ENCODE results near the gene GADD45A.
"Not testable (repeated sequence)": the region's sequence is repeated elsewhere in the genome, so short reads cannot be mapped to it uniquely, and the experiment has no call there.

Gene GADD45A

GRCh38 chr1:67723126-67723525 is 38.1 kb downstream of the GADD45A start:
- no peak for DNase-seq

GRCh38 chr1:67723620-67724019 is 38.6 kb downstream of the GADD45A start:
- no peak for DNase-seq

GRCh38 chr1:67724928-67725560 is 40.0 kb downstream of the GADD45A start:
- peak; percentile 61 for DNase-seq

- DNase-seq: no peak
These were observed 41.2 kb downstream of the GADD45A start for GRCh38 chr1:67726224-67726623.

GRCh38 chr1:67729872-67730271 is 44.9 kb downstream of the GADD45A start:
- no peak for DNase-seq

GRCh38 chr1:67730312-67730711 is 45.3 kb downstream of the GADD45A start:
- DNase-seq: not testable (repeated sequence)

- DNase-seq: no peak
These were observed 46.3 kb downstream of the GADD45A start for GRCh38 chr1:67731322-67731721.

GRCh38 chr1:67732750-67733151 is 47.8 kb downstream of the GADD45A start:
- no peak for DNase-seq

- DNase-seq: no peak
These were observed 48.8 kb downstream of the GADD45A start for GRCh38 chr1:67733681-67734322.

GRCh38 chr1:67734323-67734690 is 49.3 kb downstream of the GADD45A start:
- DNase-seq: no peak

- DNase-seq: no peak
These were observed 50.2 kb downstream of the GADD45A start for GRCh38 chr1:67735206-67735605.

- DNase-seq: peak; percentile 81
These were observed 51.0 kb downstream of the GADD45A start for GRCh38 chr1:67735806-67736627.

- no peak for DNase-seq
These were observed 51.7 kb downstream of the GADD45A start for GRCh38 chr1:67736750-67737149.

- no peak for DNase-seq
These were observed 52.9 kb downstream of the GADD45A start for GRCh38 chr1:67737875-67738274.
